DOHH2 (cell line): ENCODE data around the gene MRPL45.

Experiments
- CTCF ChIP-seq: fragments of 200-600 bp; sonication (generic); IDR thresholded peaks from one replicate; pipeline ENCODE4 v1.5.1; 2014; ENCODE audit warnings: antibody characterized with exemption, mild to moderate bottlenecking, low read depth, low read length; ENCODE audit not compliant: poor library complexity, severe bottlenecking
- EZH2phosphoT487 ChIP-seq: fragments of 200-600 bp; sonication (generic); IDR thresholded peaks from 2 replicates; pipeline ENCODE4 v1.6.1; 2017; ENCODE audit warnings: borderline replicate concordance, mild to moderate bottlenecking, antibody characterized with exemption, low read length, moderate library complexity, mixed read lengths

DNA sequence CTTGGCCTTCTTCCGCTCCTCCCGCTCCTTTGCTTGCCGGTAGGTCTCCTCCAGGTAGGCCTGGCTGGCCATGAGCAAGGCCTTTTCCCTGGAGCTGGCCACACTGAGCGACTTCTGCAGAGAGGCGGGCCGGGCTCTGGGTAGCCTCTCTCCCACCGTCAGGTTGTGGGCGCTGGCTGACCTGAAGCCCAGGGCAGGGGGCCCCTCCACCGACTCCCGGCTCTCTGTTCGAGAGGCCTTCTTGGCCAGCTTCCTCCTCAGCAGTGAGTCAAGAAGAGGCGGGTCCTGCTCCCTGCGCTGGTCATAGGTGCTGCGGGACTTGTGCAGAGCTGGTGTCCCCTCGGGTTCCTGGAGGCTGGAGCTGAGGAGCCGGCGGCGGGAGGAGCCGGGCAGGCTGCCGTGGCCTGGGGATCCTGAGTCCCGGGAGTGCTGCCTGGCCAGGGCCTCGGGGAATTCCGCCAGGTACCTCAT is 34.0 kb downstream of the MRPL45 start:
- no peak for TF ChIP-seq CTCF
- no peak for TF ChIP-seq EZH2phosphoT487
